HUES48 (cell line): ENCODE results near the gene TNRC6C.
"Not testable (repeated sequence)": the region's sequence is repeated elsewhere in the genome, so short reads cannot be mapped to it uniquely, and the experiment has no call there.

Experiments
- H3K27ac ChIP-seq: one replicate; pipeline ENCODE4 v1.7.0; 2013; ENCODE audit warnings: low read depth, low read length, inconsistent platforms
- H3K27me3 ChIP-seq: 2 replicates; pipeline ENCODE4 v1.6.1; 2013; ENCODE audit warnings: mild to moderate bottlenecking, low read length; ENCODE audit not compliant: control insufficient read depth, insufficient read depth
- H3K36me3 ChIP-seq: 2 replicates; pipeline ENCODE4 v1.6.1; 2013; ENCODE audit warnings: low read length; ENCODE audit not compliant: control insufficient read depth, insufficient read depth
- H3K4me1 ChIP-seq: 2 replicates; pipeline ENCODE4 v1.6.1; 2013; ENCODE audit warnings: mild to moderate bottlenecking, low read length; ENCODE audit not compliant: control insufficient read depth, insufficient read depth
- H3K4me3 ChIP-seq: 2 replicates; pipeline ENCODE4 v1.5.1; 2013; ENCODE audit warnings: mild to moderate bottlenecking, low read depth, low read length
- H3K9ac ChIP-seq: 2 replicates; pipeline ENCODE4 v1.6.1; 2013; ENCODE audit warnings: mild to moderate bottlenecking, low read depth, low read length, moderate library complexity
- H3K9me3 ChIP-seq: 2 replicates; pipeline ENCODE4 v1.6.1; 2013; ENCODE audit warnings: low read length; ENCODE audit not compliant: control insufficient read depth, insufficient read depth

Gene TNRC6C

GRCh38 chr17:78114831-78115723, 156.6 kb downstream of the TNRC6C start:
- no peak overlapping the region for H3K9ac ChIP-seq
- 0 out of 2 replicates have a peak, but pooled peaks cover 3% of the 10 kb centered on the region for H3K36me3 ChIP-seq
- H3K4me3 ChIP-seq: no peak overlapping the region
- H3K27ac ChIP-seq: no peak overlapping the region
- H3K4me1 ChIP-seq: no peaks in the 10 kb centered on the region
- no peaks in the 10 kb centered on the region for H3K27me3 ChIP-seq
- H3K9me3 ChIP-seq: no peaks in the 10 kb centered on the region

GRCh38 chr17:78115803-78116202, 157.3 kb downstream of the TNRC6C start:
- not testable (repeated sequence) for H3K36me3 ChIP-seq, H3K27ac ChIP-seq, H3K4me1 ChIP-seq

GRCh38 chr17:78116411-78116810, 157.9 kb downstream of the TNRC6C start:
- H3K4me3 ChIP-seq: no peak overlapping the region
- H3K27ac ChIP-seq: no peak overlapping the region
- H3K9ac ChIP-seq: no peak overlapping the region
- no peaks in the 10 kb centered on the region for H3K27me3 ChIP-seq
- no peaks in the 10 kb centered on the region for H3K4me1 ChIP-seq
- no peaks in the 10 kb centered on the region for H3K9me3 ChIP-seq
- H3K36me3 ChIP-seq: peaks cover 10% of the 10 kb centered on the region; the same call in 1 of the 2 replicates

More at GRCh38 chr17:78115803-78116202, 157.3 kb downstream of the TNRC6C start:
- not testable (repeated sequence) for H3K9ac ChIP-seq, H3K27me3 ChIP-seq, H3K4me3 ChIP-seq, H3K9me3 ChIP-seq

GRCh38 chr17:78117027-78117981, 158.8 kb downstream of the TNRC6C start:
- peaks cover 15% of the 10 kb centered on the region; the same call in 1 of the 2 replicates for H3K36me3 ChIP-seq
- H3K27me3 ChIP-seq: no peaks in the 10 kb centered on the region
- H3K4me1 ChIP-seq: no peaks in the 10 kb centered on the region
- no peak overlapping the region for H3K9ac ChIP-seq
- H3K4me3 ChIP-seq: no peak overlapping the region
- no peak overlapping the region for H3K27ac ChIP-seq
- no peaks in the 10 kb centered on the region for H3K9me3 ChIP-seq

GRCh38 chr17:78118801-78119241, 160.3 kb downstream of the TNRC6C start:
- Histone ChIP-seq H3K27ac (no peak overlapping the region), H3K9me3 (no peaks in the 10 kb centered on the region), H3K9ac (no peak overlapping the region), H3K36me3 (peaks cover 30% of the 10 kb centered on the region), H3K27me3 (no peaks in the 10 kb centered on the region), H3K4me3 (no peak overlapping the region), H3K4me1 (no peaks in the 10 kb centered on the region)

- Histone ChIP-seq H3K4me1 (no peaks in the 10 kb centered on the region), H3K4me3 (no peak overlapping the region), H3K9ac (no peak overlapping the region), H3K27ac (no peak overlapping the region), H3K36me3 (peaks cover 31% of the 10 kb centered on the region), H3K27me3 (no peaks in the 10 kb centered on the region), H3K9me3 (no peaks in the 10 kb centered on the region)
These were observed 162.0 kb downstream of the TNRC6C start for GRCh38 chr17:78120537-78120936.

- Histone ChIP-seq H3K27me3 (no peaks in the 10 kb centered on the region), H3K36me3 (peaks cover 31% of the 10 kb centered on the region), H3K9ac (no peak overlapping the region), H3K9me3 (no peaks in the 10 kb centered on the region), H3K27ac (no peak overlapping the region), H3K4me3 (no peak overlapping the region), H3K4me1 (no peaks in the 10 kb centered on the region)
These were observed 162.7 kb downstream of the TNRC6C start for GRCh38 chr17:78120971-78121800.

- Histone ChIP-seq H3K9me3 (no peaks in the 10 kb centered on the region), H3K36me3 (peaks cover 31% of the 10 kb centered on the region), H3K27me3 (no peaks in the 10 kb centered on the region), H3K9ac (no peak overlapping the region), H3K4me3 (no peak overlapping the region), H3K4me1 (0 out of 2 replicates have a peak, but pooled peaks cover 2% of the 10 kb centered on the region), H3K27ac (no peak overlapping the region)
These were observed 163.3 kb downstream of the TNRC6C start for GRCh38 chr17:78121801-78122215.

GRCh38 chr17:78122216-78122930, 163.9 kb downstream of the TNRC6C start:
- Histone ChIP-seq H3K9me3 (no peaks in the 10 kb centered on the region), H3K27me3 (no peaks in the 10 kb centered on the region), H3K4me3 (no peak overlapping the region), H3K36me3 (peaks cover 31% of the 10 kb centered on the region), H3K4me1 (peaks cover 8% of the 10 kb centered on the region), H3K9ac (no peak overlapping the region), H3K27ac (no peak overlapping the region)

- H3K9me3 ChIP-seq: no peaks in the 10 kb centered on the region
- H3K4me1 ChIP-seq: peaks cover 9% of the 10 kb centered on the region
- H3K36me3 ChIP-seq: peaks cover 31% of the 10 kb centered on the region
- no peak overlapping the region for H3K9ac ChIP-seq
- H3K4me3 ChIP-seq: no peak overlapping the region
- H3K27me3 ChIP-seq: no peaks in the 10 kb centered on the region
- H3K27ac ChIP-seq: no peak overlapping the region
These were observed 164.4 kb downstream of the TNRC6C start for GRCh38 chr17:78122931-78123249.
